ENCODE measurements around the gene CNTFR.

DNA sequence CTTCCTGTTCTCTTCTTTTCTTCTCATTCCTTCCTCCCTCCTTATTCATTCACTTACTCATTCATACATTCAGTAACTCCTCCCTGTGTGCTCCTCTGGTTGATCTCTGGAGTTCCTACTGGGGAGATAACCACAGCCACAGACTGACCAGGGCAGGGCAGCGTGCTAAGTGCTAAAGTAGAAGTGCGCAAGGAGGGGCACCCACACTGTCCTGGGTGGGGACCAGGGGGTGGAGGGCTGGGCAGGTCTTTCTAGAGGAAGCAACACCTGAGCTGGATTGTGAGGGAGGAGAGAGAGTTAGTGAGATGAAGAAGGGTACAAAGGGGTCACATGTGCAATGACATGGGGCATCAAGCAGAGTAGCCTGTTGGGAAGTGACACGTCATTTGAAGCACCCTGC is 80.6 kb downstream of the CNTFR start:
- TF ChIP-seq, protein P1, sequence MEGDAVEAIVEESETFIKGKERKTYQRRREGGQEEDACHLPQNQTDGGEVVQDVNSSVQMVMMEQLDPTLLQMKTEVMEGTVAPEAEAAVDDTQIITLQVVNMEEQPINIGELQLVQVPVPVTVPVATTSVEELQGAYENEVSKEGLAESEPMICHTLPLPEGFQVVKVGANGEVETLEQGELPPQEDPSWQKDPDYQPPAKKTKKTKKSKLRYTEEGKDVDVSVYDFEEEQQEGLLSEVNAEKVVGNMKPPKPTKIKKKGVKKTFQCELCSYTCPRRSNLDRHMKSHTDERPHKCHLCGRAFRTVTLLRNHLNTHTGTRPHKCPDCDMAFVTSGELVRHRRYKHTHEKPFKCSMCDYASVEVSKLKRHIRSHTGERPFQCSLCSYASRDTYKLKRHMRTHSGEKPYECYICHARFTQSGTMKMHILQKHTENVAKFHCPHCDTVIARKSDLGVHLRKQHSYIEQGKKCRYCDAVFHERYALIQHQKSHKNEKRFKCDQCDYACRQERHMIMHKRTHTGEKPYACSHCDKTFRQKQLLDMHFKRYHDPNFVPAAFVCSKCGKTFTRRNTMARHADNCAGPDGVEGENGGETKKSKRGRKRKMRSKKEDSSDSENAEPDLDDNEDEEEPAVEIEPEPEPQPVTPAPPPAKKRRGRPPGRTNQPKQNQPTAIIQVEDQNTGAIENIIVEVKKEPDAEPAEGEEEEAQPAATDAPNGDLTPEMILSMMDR (IDR thresholded peaks at IDR 0.05 in 8 of 11, conservative IDR thresholded peaks at IDR 0.05 in 3 of 11) = no peak
- TF ChIP-seq POLR2AphosphoS5 (IDR thresholded peaks at IDR 0.05) (no peak), POLR2A (IDR thresholded peaks at IDR 0.05) (no peak)
